ENCODE data around the gene AJM1.

The AJM1 gene

DNA sequence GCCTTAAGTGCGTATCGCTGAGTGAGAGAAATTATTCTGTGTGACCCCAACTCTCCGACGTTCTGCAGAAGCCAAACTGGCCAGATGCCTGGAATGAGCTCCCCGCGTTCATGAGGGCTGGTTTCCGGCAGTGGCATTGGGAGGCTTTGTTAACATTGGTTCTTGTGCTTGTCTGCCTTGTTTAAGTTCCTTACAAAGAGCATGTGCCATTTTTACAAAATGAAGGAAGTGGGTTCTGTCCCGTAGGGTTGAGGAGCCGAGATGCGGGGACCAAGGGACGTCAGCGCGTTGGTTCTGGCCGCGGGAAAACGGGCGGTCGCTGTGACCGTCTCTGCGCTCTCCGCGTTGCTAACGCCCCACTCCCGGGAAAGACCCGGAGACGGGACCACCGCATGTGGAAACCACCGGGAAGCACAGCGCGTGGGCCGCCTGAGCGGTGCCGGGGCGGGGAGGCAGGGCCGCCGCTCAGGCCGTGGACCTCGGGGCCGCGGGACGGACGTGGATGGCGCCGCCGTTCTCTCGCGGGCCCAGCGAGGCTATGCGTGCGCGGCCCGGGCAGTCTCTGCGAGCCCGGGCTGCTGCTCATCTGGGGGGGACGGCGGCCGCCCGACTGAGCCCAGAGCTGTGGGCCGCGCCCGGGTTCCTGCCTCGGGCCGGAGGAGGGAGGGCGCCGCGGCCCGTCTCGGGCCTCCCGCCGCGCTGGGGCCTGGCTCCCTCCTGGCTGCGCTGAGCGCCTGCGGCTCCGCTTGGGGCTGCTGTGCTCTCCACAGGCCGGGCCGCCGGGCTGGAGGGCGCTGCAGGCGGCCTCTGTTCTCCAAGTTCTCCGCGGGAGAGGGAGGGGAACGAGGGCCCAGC is 21.1 kb upstream of the AJM1 start:
- H3K27ac ChIP-seq: peak overlapping the region; percentile 20
- H3K27me3 ChIP-seq (replicated peaks): no peaks in the 10 kb centered on the region
- no peak for DNase-seq
- in situ Hi-C loops (cut with HindIII; ENCODE audit: low pct_ligation_motif_present, low sequenced_read_pairs): loop anchor here (25.0 kb wide), 1 partner anchor 216 kb away; the partner anchor contains the start of genes ABCA2, FUT7 and NPDC1
- H3K36me3 ChIP-seq (replicated peaks): peaks cover 20% of the 10 kb centered on the region
- peak overlapping the region; percentile 31 for H3K4me3 ChIP-seq (ENCODE audit: low read depth, low read length)
- TF ChIP-seq CTCF (IDR thresholded peaks at IDR 0.05; ENCODE audit: low read depth, low read length, missing control alignments): no peak

- no peak for DNase-seq
- no peak overlapping the region for H3K27ac ChIP-seq
- peaks cover 25% of the 10 kb centered on the region for H3K36me3 ChIP-seq (replicated peaks)
- H3K27me3 ChIP-seq (replicated peaks): no peaks in the 10 kb centered on the region
- H3K4me3 ChIP-seq (ENCODE audit: low read depth, low read length): no peak overlapping the region
- TF ChIP-seq CTCF (IDR thresholded peaks at IDR 0.05; ENCODE audit: low read depth, low read length, missing control alignments): no peak
- in situ Hi-C loops (cut with HindIII; ENCODE audit: low pct_ligation_motif_present, low sequenced_read_pairs): loop anchor here (25.0 kb wide), 1 partner anchor 215 kb away; the partner anchor contains the start of genes ABCA2, FUT7 and NPDC1
Observed at GRCh38 chr9:136821826-136822544, 20.3 kb upstream of the AJM1 start.

GRCh38 chr9:136823136-136824046 is 18.9 kb upstream of the AJM1 start:
- H3K27me3 ChIP-seq (replicated peaks): no peaks in the 10 kb centered on the region
- no peak for DNase-seq
- H3K4me3 ChIP-seq (ENCODE audit: low read depth, low read length): no peak overlapping the region
- H3K27ac ChIP-seq: no peak overlapping the region
- no peak for TF ChIP-seq CTCF (IDR thresholded peaks at IDR 0.05; ENCODE audit: low read depth, low read length, missing control alignments)
- in situ Hi-C loops (cut with HindIII; ENCODE audit: low pct_ligation_motif_present, low sequenced_read_pairs): loop anchor here (25.0 kb wide), 1 partner anchor 214 kb away; the partner anchor contains the start of genes ABCA2, FUT7 and NPDC1
- peaks cover 36% of the 10 kb centered on the region for H3K36me3 ChIP-seq (replicated peaks)

DNA sequence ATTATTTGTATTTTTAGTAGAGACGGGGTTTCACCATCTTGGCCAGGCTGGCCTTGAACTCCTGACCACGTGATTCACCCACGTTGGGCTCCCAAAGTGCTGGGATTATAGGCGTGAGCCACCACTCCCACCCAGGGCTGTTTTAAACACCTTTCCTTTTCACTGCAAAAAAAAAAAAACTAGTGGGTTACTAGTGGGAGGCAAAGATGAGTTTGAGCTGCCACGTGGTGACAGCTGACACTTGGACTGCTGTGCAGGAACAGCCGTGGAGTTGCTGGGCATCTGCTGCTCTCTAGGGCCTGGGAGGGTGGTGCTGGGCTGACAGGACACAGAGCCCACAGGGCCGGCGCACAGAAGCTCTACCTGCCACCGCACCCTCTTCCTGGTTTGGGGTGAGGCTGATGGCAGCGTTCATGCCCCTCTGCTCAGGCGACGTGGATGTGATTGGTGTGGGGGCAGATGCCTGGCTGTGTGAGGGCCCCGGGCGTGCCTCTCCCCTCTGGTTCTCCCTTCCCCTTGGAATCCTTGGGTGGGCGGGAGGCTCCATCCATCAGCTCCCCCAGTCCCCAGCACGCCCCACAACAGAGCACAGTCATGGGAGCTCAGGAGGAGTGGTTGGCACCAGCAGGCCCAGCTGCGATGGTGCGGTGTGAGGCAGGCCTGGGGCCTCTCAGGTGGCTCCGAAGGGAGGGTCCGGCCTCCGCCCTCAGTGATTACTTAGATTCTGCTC is 17.6 kb upstream of the AJM1 start:
- TF ChIP-seq CTCF (IDR thresholded peaks at IDR 0.05; ENCODE audit: low read depth, low read length, missing control alignments): no peak
- Histone ChIP-seq H3K4me3 (ENCODE audit: low read depth, low read length) (no peak overlapping the region), H3K27me3 (replicated peaks) (no peaks in the 10 kb centered on the region), H3K36me3 (replicated peaks) (peaks cover 48% of the 10 kb centered on the region), H3K27ac (no peak overlapping the region)
- in situ Hi-C loops (cut with HindIII; ENCODE audit: low pct_ligation_motif_present, low sequenced_read_pairs): loop anchor here (25.0 kb wide), 1 partner anchor 213 kb away; the partner anchor contains the start of genes ABCA2, FUT7 and NPDC1
- DNase-seq: no peak
